KOPT-K1 (cell line): ENCODE results near the gene FERMT1.
"Not testable (repeated sequence)": the region's sequence is repeated elsewhere in the genome, so short reads cannot be mapped to it uniquely, and the experiment has no call there.

Source experiments
- H3K27ac ChIP-seq: fragments of 200-600 bp; sonication (generic); 2 replicates; pipeline ENCODE4 v1.5.1; 2016; ENCODE audit warnings: antibody characterized with exemption, mild to moderate bottlenecking, low read depth, low read length; ENCODE audit not compliant: poor library complexity, severe bottlenecking
- H3K36me3 ChIP-seq: fragments of 200-600 bp; sonication (generic); 2 replicates; pipeline ENCODE4 v1.5.1; 2017; ENCODE audit warnings: antibody characterized with exemption, mild to moderate bottlenecking, low read length, moderate library complexity; ENCODE audit not compliant: insufficient read depth
- H3K9me3 ChIP-seq: fragments of 200-600 bp; sonication (generic); 2 replicates; pipeline ENCODE4 v1.5.1; 2017; ENCODE audit warnings: antibody characterized with exemption, low read length, mild to moderate bottlenecking; ENCODE audit not compliant: insufficient read depth, poor library complexity, severe bottlenecking

Gene FERMT1

DNA sequence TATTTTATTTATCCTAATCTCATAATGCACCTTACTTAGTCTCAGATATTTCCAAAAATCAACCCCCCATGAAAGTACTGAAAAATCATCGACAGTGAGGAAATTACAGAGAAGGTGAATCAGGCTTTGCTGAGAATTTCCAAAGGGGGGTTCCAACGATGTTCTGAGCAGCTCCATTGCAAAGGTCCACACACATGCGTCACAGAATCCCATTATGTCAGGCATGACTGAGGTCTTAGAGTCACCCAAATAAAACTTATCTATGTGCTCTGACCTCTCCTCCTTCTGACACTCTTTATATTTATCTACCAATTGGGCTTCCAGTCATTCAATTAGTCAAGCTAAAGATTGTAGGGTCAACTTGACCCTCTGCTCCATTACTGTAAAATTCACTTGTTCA is 56.2 kb downstream of the FERMT1 start:
- Histone ChIP-seq H3K36me3 (no peaks in the 10 kb centered on the region), H3K9me3 (no peaks in the 10 kb centered on the region), H3K27ac (no peak overlapping the region)

DNA sequence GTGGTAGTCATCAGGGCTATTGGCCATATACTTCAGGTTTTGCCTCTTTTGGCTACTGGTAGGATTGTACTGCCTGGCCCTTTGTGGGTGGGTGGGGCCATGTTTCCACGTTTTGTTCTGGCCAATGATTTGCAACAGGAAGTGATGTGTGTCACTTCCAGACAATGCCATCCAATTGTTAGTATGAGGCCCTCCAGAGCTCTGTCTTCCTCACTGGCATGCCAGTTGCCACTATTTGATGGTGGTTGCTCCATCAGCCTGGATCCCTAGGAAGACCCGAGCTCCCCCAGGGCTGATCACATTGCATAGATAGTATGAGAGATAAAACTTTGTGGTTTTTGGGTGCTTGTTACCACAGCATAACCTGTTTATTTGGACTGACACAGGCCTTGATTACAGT is 61.3 kb downstream of the FERMT1 start:
- Histone ChIP-seq H3K9me3 (no peaks in the 10 kb centered on the region), H3K27ac (no peak overlapping the region), H3K36me3 (no peaks in the 10 kb centered on the region)

DNA sequence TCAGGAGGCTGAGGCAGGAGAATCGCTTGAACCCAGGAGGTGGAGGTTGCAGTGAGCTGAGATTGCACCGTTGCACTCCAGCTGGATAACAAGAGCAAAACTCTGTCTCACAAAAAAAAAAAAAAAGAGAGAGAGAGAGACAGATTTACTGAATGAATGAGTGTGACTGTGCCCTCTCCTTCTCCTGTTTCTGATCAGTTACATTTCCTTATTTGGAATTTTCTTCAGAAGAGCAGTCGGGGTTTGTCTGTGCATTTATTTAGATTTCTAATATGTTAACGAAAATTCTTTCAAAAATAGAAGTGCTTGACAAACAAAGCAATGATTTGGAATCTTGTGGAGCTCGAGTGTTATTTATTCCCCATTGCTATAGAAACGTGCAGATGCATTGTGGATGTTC is 62.6 kb downstream of the FERMT1 start:
- H3K9me3 ChIP-seq, result no peaks in the 10 kb centered on the region
- H3K36me3 ChIP-seq, result no peaks in the 10 kb centered on the region
- no peak overlapping the region for H3K27ac ChIP-seq

DNA sequence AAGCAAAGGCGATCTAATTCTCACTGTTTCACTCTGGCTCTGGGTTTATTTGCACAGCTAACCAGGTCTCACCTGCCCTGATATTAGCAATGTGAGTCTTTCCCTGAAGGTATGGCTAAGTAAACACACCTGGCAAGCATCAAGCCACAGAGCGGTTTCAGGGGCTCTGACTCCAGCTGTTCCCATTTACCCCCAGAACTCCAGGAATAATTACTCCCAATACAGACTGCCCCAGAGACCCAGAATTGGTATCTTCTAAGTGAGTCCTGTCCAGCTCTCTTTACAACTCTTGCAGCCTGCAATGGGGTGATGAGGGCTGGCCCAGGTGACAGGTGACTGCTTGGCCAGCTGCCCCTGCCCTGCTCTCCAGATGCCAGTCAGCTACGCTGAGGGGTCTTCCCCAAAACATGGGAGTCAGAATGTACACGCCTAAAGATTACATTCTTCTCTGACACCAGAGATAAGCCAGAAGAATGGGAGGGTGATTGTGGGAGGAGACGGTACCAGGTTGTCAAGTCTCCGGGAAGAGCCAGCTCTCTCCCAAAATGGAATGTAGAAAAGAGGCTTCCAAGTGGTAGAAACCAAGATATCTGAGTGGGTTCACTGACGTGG is 64.0 kb downstream of the FERMT1 start:
- Histone ChIP-seq H3K27ac (no peak overlapping the region), H3K36me3 (no peaks in the 10 kb centered on the region), H3K9me3 (no peaks in the 10 kb centered on the region)

DNA sequence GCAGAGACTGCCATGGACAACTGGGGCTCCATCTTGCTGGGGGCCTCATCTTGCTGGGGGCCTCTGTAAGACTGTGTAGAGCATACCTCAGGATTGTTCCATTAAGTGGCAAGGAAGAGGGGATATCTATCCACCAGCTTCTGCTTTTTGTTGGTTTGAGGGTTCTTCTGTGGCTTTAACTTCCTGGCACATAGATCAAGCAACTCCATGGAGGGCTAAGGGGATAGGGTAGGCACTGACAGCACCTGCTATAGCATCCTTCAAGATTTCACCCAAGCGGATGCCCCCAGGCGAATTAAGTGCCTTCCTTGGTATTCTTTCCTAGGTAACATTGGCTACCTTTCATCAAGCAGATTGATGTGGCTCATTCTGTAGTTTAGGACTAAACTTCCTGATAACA is 65.1 kb downstream of the FERMT1 start:
- H3K9me3 ChIP-seq, result no peaks in the 10 kb centered on the region

DNA sequence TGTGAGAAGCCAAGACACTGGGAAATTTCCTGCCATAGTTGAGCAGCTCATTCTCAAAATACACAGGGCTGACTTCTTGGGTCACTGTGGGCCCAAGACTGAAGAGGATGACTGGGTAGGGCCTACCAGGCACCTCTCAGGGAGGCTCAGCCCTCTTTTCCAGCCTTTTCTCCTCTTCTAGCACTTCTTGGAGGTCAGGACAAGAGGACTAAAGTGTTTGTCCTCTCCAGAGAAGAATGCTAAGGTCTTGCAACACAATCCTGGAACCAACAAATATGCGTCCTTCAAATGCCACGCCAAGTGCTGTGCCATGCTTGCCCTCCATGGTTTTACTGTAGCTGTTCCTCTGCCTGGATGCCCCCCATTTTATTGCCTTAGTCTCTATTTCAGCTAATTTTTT is 65.7 kb downstream of the FERMT1 start:
- no peaks in the 10 kb centered on the region for H3K9me3 ChIP-seq
- H3K36me3 ChIP-seq, result no peaks in the 10 kb centered on the region
- H3K27ac ChIP-seq, result no peak overlapping the region

More for the DNA sequence above, 65.1 kb downstream of the FERMT1 start:
- Histone ChIP-seq H3K27ac (no peak overlapping the region), H3K36me3 (no peaks in the 10 kb centered on the region)

DNA sequence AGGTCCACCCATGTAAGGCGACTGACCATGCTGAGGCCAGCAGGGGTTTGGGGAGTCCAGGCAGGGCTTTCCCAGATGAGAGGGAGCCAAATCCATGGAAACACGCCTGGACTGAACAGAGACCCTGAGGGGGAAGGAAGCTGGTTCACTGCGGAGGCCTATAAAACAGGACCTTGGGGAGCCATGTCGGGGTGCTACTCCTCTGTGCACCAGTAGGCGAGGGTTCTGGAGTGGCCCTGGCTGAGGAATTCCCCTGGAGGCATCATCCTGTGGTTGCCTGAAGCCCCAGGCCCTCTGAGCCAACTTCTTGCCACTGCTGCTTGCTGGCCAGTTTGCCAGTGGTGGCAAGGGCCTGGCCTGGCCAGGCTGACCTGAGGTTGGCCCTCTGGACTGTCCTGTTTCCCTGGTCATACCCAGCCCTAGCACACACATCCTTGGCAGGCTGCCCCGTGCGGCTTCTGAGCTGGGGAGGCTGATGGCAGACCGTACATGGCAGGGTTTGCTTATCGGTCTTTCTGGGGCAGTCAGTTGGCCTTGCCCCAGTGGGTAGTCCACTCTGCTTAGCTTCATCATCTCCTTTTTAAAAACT is 66.8 kb downstream of the FERMT1 start:
- no peaks in the 10 kb centered on the region for H3K36me3 ChIP-seq
- no peak overlapping the region for H3K27ac ChIP-seq
- no peaks in the 10 kb centered on the region for H3K9me3 ChIP-seq

DNA sequence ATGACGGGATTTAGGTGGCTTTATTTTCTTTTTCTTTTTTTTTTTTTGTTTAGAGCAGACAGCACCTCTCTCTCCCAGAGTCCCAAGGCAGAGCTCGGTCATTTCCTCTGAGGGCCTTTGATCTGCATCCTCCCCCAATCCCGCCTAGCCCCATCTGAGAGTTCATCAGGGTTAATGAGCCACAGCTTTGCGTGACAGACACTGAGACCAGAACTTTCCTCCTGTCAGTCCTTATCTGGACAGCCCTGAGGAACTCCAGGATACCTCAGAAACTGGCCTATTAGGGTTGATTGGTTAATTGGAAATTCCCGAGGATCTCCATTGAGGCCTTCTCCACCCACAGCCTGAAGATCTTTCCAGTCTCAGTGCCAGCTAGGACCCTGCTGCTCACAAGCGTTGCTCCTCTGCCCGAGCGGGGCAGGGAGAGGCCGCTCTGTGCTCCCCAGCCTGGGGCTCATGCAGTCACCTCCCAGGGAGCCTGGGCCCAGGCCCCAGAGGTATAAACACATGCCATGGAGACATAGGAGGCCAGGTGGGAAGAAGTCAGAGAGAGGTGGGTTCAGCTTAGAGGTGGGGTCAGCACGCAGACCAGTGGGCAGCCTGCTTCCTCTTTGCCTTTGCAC is 67.6 kb downstream of the FERMT1 start:
- Histone ChIP-seq H3K36me3 (no peaks in the 10 kb centered on the region), H3K27ac (no peak overlapping the region), H3K9me3 (no peaks in the 10 kb centered on the region)

DNA sequence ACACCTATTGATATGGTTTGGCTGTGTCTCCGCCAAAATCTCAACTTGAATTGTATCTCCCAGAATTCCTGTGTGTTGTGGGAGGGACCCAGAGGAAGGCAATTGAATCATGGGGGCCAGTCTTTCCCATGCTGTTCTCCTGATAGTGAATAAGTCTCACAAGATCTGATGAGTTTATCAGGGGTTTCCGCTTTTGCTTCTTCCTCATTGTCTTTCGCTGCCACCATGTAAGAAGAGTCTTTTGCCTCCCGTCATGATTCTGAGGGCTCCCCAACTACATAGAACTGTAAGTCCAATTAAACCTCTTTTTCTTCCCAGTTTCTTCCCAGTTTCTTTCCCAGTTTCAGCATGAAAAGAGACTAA is 68.2 kb downstream of the FERMT1 start:
- not testable (repeated sequence) for H3K9me3 ChIP-seq, H3K36me3 ChIP-seq, H3K27ac ChIP-seq

DNA sequence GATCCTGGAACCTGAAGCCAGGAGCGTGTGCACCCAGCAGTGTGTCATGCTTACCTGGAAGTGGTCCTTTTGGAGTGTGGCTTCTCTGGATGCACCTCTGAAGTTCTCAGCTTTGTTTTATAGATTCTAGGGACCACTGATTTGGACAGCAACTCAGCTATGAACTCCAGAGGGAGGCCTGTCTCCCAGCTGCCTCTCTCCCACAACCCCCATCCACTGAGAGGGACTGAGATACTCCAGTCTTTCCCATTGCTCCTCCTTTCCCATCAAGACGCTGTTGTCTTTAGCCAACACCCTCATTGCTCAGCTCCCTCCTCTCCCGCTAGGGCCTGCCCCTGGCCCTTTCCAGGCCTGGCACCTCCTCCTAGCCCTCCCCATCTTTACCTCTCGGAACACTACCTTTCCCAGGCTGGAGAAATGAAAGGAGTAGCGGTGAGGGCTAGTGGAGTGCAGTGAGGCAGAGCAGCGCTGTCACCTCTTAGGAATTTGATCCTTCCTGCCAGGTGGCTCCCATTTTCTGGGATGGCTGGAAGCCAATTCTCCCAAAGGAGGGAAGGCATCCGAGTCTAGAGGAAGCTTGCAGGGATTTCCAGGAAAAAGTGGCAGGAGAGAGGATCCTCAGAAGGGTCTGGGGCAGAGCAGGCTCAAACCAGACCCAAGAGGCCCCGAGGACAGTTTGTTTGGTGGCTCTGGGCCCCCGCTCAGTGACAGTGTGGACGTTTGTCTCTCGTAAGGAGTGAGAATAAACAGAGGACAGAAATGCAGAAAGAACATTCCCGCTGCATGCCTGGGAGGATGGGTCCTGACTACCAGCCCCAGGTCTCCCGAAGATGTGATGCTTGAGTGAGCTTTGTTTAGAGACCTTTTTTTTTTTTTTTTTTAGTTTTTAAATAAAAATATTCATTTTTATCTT is 68.8 kb downstream of the FERMT1 start, which contains the start of gene LRRN4:
Gene LRRN4 (minus strand): TSS at position 285 of the 913 bp plus-strand sequence. CDS start 1,261 bp downstream, outside the sequence.
- H3K9me3 ChIP-seq, result no peaks in the 10 kb centered on the region
- no peaks in the 10 kb centered on the region for H3K36me3 ChIP-seq
- no peak within 1 kb of the TSS for H3K27ac ChIP-seq

DNA sequence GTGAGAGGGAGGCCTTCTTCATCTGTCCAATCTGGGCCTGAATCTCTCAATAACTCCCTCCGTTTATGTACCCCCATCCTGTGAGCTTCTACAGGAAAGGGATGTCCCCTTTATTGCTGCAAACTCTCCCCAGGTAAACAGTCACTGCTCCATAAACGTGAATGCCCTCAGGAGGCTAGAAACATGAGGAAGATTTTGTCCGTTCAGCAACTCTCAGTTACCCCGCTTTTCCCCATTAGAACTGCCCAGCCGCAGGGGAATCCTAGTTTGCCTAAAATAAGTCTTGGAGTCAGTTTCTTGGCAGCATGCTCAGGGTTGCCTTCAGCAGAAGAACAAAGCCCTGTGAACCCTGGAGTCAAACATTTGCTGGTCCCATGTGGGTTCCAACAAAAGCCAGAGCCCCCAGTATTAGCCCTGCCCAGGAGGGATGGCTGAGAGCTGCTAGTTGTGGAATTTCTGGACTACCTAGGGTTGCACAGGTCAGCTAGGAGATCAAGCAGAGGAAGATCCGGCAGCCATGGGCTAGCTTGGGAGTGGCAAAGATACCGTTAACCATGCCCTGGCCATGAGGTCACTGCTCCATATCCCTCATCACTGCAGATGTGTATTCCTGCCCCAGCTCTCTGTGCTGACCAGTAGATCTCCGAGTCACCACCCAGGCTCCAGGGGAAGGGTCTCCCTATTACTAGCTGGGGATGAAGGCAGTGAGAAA is 69.6 kb downstream of the FERMT1 start:
- Histone ChIP-seq H3K9me3 (no peaks in the 10 kb centered on the region), H3K27ac (no peak overlapping the region), H3K36me3 (no peaks in the 10 kb centered on the region)

DNA sequence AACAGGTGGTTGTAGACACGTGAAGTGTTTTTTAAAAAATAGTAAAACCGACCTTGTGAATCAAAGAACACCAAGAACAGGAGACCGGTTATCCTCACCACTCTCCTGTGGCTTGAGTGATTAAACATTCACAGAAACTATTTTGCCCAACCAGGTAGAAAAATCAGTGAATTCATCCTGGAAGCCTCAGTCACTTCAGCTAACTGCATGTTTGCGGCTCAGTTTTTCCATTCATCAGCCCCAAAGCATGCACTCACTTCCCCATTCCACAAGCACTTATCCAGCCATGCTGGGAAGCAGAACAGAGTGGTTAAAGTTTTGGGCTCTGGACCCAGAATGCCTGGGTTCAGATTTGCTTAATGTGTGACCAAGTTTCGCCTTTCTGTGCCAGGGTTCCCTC is 71.3 kb downstream of the FERMT1 start:
- no peaks in the 10 kb centered on the region for H3K9me3 ChIP-seq
- no peak overlapping the region for H3K27ac ChIP-seq
- H3K36me3 ChIP-seq, result no peaks in the 10 kb centered on the region

DNA sequence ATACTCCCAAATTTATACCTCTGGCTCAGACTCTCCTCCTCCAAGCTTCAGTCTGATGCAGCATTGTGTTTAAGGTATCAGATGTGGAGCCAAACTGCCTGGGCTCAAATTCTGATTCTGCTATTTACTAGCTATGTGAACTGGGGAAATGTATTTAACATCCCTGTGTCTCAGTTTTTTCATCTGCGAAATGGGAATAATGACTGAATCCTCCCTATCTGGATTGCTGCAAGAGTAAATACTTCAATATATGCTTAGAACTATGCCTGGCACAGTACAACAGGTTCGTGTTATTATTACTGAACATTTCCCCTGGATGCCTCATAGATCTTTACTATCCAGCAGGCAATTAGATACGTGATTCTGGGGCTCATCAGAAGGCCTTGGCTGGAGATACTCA is 74.4 kb downstream of the FERMT1 start:
- Histone ChIP-seq H3K36me3 (no peaks in the 10 kb centered on the region), H3K9me3 (no peaks in the 10 kb centered on the region), H3K27ac (no peak overlapping the region)

DNA sequence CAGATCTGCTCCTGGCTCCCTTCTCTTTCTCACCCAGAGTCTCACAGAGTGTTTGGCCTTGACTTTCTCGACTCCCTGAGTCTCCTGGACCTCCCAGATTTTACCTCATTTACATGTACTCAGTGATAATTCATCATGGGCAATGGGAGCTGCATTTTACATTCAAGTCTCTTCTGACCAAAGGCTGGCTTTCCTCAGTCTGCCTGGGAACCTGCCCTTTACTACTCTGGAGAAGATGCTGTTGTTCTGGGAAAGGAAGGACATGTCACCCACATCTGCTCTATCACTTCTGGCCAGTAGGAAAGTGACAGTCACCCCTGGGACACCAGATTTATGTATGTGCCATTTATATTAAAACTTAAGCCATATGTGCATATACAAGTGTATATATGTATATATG is 76.4 kb downstream of the FERMT1 start:
- H3K36me3 ChIP-seq, result peaks cover 12% of the 10 kb centered on the region; the same call in 1 of the 2 replicates
- no peak overlapping the region for H3K27ac ChIP-seq
- no peaks in the 10 kb centered on the region for H3K9me3 ChIP-seq

DNA sequence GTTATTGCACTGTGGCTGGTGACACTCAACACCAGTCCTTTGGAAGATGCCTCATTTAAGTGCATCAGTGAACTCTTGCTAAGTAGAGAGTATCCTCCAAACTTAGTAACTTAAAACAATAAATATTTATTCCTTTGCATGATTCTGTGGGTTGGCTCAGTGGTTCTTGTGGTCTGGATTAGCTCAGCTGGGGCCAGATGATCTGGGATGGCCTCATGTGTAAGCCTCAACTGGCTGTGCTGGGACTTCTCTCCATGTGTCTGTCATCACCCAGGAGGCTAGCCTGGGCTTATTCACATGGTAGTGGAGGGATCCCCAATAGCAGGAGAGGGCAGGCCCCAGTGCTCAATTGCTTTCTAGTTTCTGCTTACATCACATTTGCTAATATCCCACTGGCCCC is 77.3 kb downstream of the FERMT1 start:
- Histone ChIP-seq H3K9me3 (no peaks in the 10 kb centered on the region), H3K36me3 (peaks cover 20% of the 10 kb centered on the region)

More for the DNA sequence above, 77.3 kb downstream of the FERMT1 start:
- H3K27ac ChIP-seq, result no peak overlapping the region
